ENCODE measurements around the gene DCAF5. TPM values are rescaled to one million over a fixed set of nuclear protein-coding genes. Genes with fewer than 3 reads are reported as not detected.
A peak's percentile ranks its signal among the peaks of the same experiment; 100 is the strongest.
"Not testable (repeated sequence)": the region's sequence is repeated elsewhere in the genome, so short reads cannot be mapped to it uniquely, and the experiment has no call there.

Gene DCAF5
- total RNA-seq, 1 donor from 2014 or later, result 63.3 TPM

GRCh38 chr14:69044296-69044695, 108.6 kb downstream of the DCAF5 start:
- no peak for DNase-seq (ENCODE audit: low spot score)

GRCh38 chr14:69043596-69044260, 109.2 kb downstream of the DCAF5 start:
- no peak for DNase-seq (ENCODE audit: low spot score)

DNA sequence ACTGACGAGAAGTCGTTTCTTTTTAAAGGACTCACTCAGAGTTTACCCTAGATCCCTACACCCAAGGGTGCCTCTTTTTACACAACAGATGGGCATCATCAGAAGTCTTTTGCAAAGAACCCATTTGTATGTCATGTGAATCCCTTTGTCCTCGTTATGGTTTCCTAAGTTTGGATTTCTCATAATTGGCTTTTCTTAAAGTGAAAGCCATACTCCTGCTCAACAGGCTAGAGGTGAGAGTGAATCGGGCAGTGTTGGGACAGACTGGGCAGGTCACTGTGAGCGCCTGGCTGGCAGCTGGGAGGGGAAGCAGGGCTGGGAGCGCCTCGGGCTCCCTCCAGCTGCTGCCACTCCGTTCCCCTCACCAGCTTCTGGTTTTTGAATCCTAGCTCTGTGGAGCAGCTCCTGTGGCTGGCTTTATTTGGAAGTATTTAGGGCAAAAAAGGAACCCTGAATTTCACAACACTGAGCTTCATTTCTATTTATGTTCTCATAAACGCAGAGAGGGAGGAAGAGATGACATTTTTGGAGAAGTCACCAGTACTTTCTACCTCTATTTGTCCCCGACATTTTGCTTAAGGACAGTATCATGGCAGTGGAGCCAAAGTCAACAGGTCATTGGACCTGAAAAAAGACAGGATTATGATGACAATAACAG, 110.0 kb downstream of the DCAF5 start:
- no peak for DNase-seq (ENCODE audit: low spot score)

- DNase-seq (ENCODE audit: low spot score), result no peak
Measured at GRCh38 chr14:69042299-69042698, 110.6 kb downstream of the DCAF5 start.

- DNase-seq (ENCODE audit: low spot score), result no peak
Measured at GRCh38 chr14:69041783-69042182, 111.1 kb downstream of the DCAF5 start.

DNA sequence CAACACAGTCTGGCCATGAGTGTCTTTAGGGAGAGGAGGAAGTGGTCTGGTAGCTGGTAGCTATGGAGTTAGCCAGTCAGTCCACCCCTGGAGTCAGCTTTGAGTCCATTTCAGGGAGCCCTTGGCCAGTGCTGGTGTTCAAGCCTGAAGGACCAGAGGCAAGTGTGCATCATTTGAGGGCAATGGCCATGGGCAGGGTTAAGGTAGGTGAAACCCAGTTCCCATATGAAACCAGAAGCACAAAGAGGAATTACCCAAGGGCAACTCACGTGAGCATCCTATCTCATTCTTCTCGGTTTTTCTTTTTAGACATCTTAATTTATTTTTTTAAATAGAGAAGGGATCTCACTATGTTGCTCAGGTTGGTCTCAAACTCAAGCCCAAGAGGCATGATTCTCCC, 112.6 kb downstream of the DCAF5 start:
- DNase-seq (ENCODE audit: low spot score), result no peak

DNA sequence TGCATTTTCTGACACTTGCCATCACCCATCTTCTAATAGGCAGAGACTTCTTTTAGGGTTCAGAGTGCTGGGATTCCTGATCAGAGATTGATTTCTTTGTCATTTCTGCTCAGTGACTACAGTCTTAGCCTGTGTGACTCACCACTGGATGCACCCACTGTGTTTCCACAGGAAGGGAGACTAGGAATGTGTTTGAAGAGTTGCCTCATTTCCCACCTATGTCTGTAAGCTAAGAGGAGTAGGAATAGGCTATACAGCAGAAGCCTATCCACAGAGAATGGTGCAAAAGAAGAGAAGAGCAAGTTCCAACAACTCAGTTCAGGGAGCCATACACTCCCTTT, 113.7 kb downstream of the DCAF5 start:
- DNase-seq (ENCODE audit: low spot score), result no peak

DNA sequence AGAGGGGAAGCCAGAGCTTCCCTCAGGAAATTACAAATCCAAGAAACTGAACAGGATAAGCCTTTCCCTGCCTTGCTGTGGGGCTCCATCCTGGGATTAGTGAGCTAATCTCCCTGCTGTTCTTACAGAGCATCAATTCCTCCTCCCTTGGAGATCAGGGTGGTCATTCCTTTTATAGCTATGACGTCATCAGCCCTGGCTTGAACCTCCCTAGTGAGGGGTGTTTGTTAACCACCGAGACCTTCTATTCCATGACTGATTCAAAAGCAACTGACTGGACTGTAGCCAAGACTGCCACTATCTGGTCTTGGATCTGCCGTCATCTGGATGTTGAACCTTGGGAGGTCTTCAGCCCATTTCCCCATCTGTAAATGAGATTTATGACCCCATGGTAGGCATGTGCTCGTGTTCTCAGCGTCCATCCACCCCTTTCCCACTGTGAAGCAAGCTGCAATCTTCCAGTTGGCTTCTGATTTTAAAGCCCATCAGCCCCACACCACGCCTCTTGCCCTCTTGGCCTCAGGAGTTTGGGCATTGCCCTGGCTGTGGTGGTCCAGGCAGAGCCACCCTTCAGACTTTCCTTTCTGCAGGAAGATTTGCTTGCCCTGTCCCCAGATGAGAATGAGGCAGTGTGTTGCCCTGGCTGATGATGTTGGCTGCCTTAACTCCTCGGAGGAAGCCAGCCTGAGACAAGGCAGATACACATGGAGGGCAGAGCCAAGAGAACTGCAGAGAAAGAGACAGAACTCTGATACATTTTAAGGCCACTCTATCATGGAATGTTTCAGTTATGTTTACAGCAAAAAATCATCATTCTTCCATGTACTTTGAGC, 114.2 kb downstream of the DCAF5 start:
- DNase-seq (ENCODE audit: low spot score), result no peak

GRCh38 chr14:69037790-69038454, 115.0 kb downstream of the DCAF5 start:
- DNase-seq (ENCODE audit: low spot score), result no peak

- DNase-seq (ENCODE audit: low spot score), result no peak
Measured at GRCh38 chr14:69036757-69037506, 116.0 kb downstream of the DCAF5 start.

GRCh38 chr14:69034612-69035262, 118.2 kb downstream of the DCAF5 start:
- DNase-seq (ENCODE audit: low spot score), result no peak

GRCh38 chr14:69027242-69027913, 125.5 kb downstream of the DCAF5 start:
- no peak for DNase-seq (ENCODE audit: low spot score)

- DNase-seq (ENCODE audit: low spot score), result no peak
Measured at GRCh38 chr14:69023035-69023434, 129.9 kb downstream of the DCAF5 start.

GRCh38 chr14:69022093-69022492, 130.8 kb downstream of the DCAF5 start:
- not testable (repeated sequence) for DNase-seq (ENCODE audit: low spot score)

GRCh38 chr14:69017706-69018105, 135.2 kb downstream of the DCAF5 start:
- no peak for DNase-seq (ENCODE audit: low spot score)

DNA sequence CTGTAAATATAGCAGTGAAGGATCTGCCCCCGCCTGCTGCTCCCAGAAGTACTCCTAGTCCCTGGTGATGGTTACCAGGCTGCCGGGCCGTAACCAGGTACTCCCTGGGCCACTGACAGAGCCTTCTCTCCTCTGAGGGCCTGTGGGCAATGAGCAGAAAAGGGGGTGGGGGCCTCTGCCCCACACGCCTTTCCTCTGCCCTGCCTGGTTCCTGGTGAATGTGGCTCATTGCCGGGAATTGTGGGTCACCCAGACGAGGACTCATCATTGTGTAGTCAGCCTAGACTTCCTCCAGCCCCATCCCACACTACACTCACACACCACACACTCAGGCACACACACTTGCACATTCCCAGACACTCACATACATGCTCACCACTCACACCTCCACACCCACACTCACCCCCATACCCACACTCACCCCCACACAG, 138.1 kb downstream of the DCAF5 start:
- DNase-seq (ENCODE audit: low spot score), result no peak

DNA sequence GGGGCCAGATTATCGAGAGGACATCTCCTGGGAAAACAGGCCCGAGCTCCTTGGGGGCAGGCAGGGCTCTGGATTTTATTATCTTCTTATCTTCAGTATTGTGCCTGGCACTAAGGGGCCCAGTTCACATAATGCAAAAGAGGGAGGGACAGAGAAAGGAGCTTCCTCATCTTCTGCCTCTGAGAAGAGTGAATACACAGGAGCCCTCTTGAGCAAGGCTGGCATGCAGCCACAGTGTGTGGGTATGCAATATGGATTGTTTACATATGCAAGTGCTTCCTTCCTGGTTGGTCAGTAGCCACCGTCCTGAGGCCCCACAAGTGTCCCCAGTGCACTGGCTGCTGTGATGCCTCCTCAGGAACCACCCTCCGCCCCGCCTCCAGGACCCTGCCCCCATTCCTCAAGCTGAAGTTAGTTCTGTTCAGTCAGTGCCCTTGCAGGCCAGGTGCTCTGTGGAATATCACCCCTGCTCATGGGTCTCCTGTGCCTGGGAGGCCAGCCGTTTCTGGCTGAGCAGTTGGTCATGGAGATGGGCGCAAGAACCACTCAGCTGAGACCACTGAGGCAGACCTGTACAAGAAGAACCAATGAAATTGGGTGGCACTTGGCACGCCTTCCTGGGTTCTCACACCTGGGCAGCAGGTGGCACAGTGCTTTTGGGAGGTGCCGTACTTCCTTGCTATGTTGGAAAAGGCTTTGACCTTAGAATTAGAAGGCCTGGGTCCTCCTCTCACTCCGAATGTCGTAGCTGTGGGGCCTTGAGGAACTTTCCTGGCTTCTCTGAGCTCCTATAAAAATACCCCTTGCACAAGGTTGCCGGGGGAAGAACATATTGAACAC, 138.8 kb downstream of the DCAF5 start:
- peak; percentile 89 for DNase-seq (ENCODE audit: low spot score)

GRCh38 chr14:69012256-69012953, 140.5 kb downstream of the DCAF5 start:
- DNase-seq (ENCODE audit: low spot score), result peak; percentile 51
